Measurements from ENCODE around the gene PCSK5. TPM values are rescaled to one million over a fixed set of nuclear protein-coding genes. Genes with fewer than 3 reads are reported as not detected.

Gene PCSK5
- total RNA-seq, 1 experiment from 2014 or later: 7.5 TPM

- Histone ChIP-seq H3K56ac (ENCODE audit: insufficient read length, low read depth, low read length) (no peak overlapping the region), H3K9ac (ENCODE audit: extremely low read depth, insufficient read length, low read length) (no peak overlapping the region), H2AFZ (ENCODE audit: low read length) (no peak overlapping the region), H2AK5ac (ENCODE audit: insufficient read length, low read length) (no peak overlapping the region), H3K79me2 (ENCODE audit: insufficient read depth, low read length) (no peaks in the 10 kb centered on the region), H4K20me1 (ENCODE audit: control insufficient read depth, insufficient read depth, insufficient read length) (no peaks in the 10 kb centered on the region), H3K4me2 (ENCODE audit: insufficient read depth, insufficient read length, low read length) (no peak overlapping the region), H3T11ph (ENCODE audit: low read length) (no peak overlapping the region), H3K27me3 (ENCODE audit: insufficient read depth, low read length) (no peaks in the 10 kb centered on the region), H3K27ac (ENCODE audit: insufficient read length, low read depth, low read length) (no peak overlapping the region), H3K9me3 (ENCODE audit: control insufficient read depth, low read depth, low read length) (no peaks in the 10 kb centered on the region), H3K23ac (ENCODE audit: insufficient read length, low read depth, low read length) (no peak overlapping the region), H2BK5ac (ENCODE audit: insufficient read length, low read length) (no peak overlapping the region), H2BK20ac (ENCODE audit: low read depth, low read length, poor library complexity, severe bottlenecking) (no peak overlapping the region), H4K8ac (replicated peaks; ENCODE audit: insufficient read length, low read depth, low read length) (no peak overlapping the region), H2BK12ac (ENCODE audit: insufficient read length, low read depth, low read length) (no peak overlapping the region), H4K5ac (ENCODE audit: insufficient read length, low read depth, low read length) (no peak overlapping the region), H3K4me1 (ENCODE audit: insufficient read depth, low read length) (no peaks in the 10 kb centered on the region), H4K91ac (ENCODE audit: insufficient read length, low read depth, low read length) (no peak overlapping the region), H2BK15ac (ENCODE audit: low read depth, low read length) (no peak overlapping the region), H3K14ac (ENCODE audit: insufficient read depth, low read length) (no peak overlapping the region), H3K23me2 (ENCODE audit: insufficient read length, low read depth, low read length, poor library complexity, severe bottlenecking) (no peaks in the 10 kb centered on the region), H2BK120ac (ENCODE audit: low read depth, low read length, poor library complexity, severe bottlenecking) (no peak overlapping the region), H3K4ac (ENCODE audit: low read depth, low read length) (no peak overlapping the region), H3K79me1 (ENCODE audit: insufficient read depth, low read depth, low read length, poor library complexity, severe bottlenecking) (no peaks in the 10 kb centered on the region), H3K18ac (ENCODE audit: insufficient read length, low read depth, low read length) (no peak overlapping the region)
- no peaks in the 10 kb centered on the region for H3K27me3 Mint-ChIP-seq (ENCODE audit: low read depth)
- H3K4me3 Mint-ChIP-seq: no peak overlapping the region
- no peak for TF ChIP-seq CTCF (conservative IDR thresholded peaks at IDR 0.05)
- peaks cover 0 to 7% (median 4%) of the 10 kb centered on the region in 3 experiments; a peak in 4 of 7 replicates for H3K36me3 Mint-ChIP-seq (ENCODE audit: insufficient read depth in 1 of 3, low read depth in 3 of 3)
- H3K4me1 Mint-ChIP-seq: no peaks in the 10 kb centered on the region
- no peak overlapping the region for H3K27ac Mint-ChIP-seq
- DNase-seq: no peak
- no peaks in the 10 kb centered on the region for H3K9me3 Mint-ChIP-seq
- WGBS (ENCODE audit: extremely low coverage, insufficient read length, low lambda C conversion rate): no CpG with 5 or more reads among the region's 2 CpGs
These were observed 98.2 kb downstream of the PCSK5 start for GRCh38 chr9:75988663-75989062.

Data from H9 (cell line).